DND-41 (cell line): Measurements from ENCODE around the gene SPECC1.

Experiments
- ATAC-seq: fragments of 200-7000 bp; cut with Tn5 transposase; 3 replicates; pipeline ENCODE4 v1.9.1; 2021; ENCODE audit warnings: low read depth; ENCODE audit not compliant: insufficient read depth
- DNase-seq: peaks from one replicate; pipeline ENCODE4 v3.0.0-alpha.2; 2020
- H2AFZ ChIP-seq: 2 replicates; pipeline ENCODE4 v1.6.0; 2012; ENCODE audit warnings: low read depth, low read length
- H3K27ac ChIP-seq: 2 replicates; pipeline ENCODE4 v1.5.1; 2012; ENCODE audit warnings: low read length, inconsistent platforms
- H3K27me3 ChIP-seq: fragments of 200-600 bp; sonication (generic); 2 replicates; pipeline ENCODE4 v1.6.0; 2012; ENCODE audit warnings: low read length, mild to moderate bottlenecking, inconsistent platforms; ENCODE audit not compliant: insufficient read depth, poor library complexity
- H3K36me3 ChIP-seq: 2 replicates; pipeline ENCODE4 v1.5.1; 2012; ENCODE audit warnings: low read length, inconsistent platforms; ENCODE audit not compliant: insufficient read depth
- H3K4me1 ChIP-seq: 2 replicates; pipeline ENCODE4 v1.5.1; 2012; ENCODE audit warnings: mild to moderate bottlenecking, low read length; ENCODE audit not compliant: insufficient read depth
- H3K4me2 ChIP-seq: 2 replicates; pipeline ENCODE4 v1.6.0; 2012; ENCODE audit warnings: mild to moderate bottlenecking, moderate library complexity, low read length, inconsistent platforms; ENCODE audit not compliant: insufficient read depth
- H3K4me3 ChIP-seq, 2 experiments: fragments of 200-600 bp in 1 of 2; shearing (Covaris generic) in 1 of 2; 2 replicates each; pipeline ENCODE4 v1.5.1; 2012 to 2016; ENCODE audit warnings: inconsistent platforms in 2 of 2, low read length in 2 of 2, mild to moderate bottlenecking in 2 of 2, low read depth in 1 of 2, moderate library complexity in 1 of 2
- H3K79me2 ChIP-seq: 2 replicates; pipeline ENCODE4 v1.6.0; 2012; ENCODE audit warnings: low read length, inconsistent platforms; ENCODE audit not compliant: insufficient read depth
- H3K9ac ChIP-seq: 2 replicates; pipeline ENCODE4 v1.6.0; 2012; ENCODE audit warnings: low read depth, mild to moderate bottlenecking, inconsistent platforms, low read length, moderate library complexity
- H3K9me3 ChIP-seq: 2 replicates; pipeline ENCODE4 v1.5.1; 2012; ENCODE audit warnings: low read length, moderate library complexity, mild to moderate bottlenecking, inconsistent platforms; ENCODE audit not compliant: insufficient read depth, severe bottlenecking
- H4K20me1 ChIP-seq: 2 replicates; pipeline ENCODE4 v1.6.0; 2012; ENCODE audit warnings: low read length; ENCODE audit not compliant: insufficient read depth
- EZH2 ChIP-seq: IDR thresholded peaks from 3 replicates; pipeline ENCODE4 v1.6.1; 2012; ENCODE audit warnings: borderline replicate concordance, low read depth, mild to moderate bottlenecking, moderate library complexity, low read length, inconsistent platforms; ENCODE audit not compliant: severe bottlenecking
- TF ChIP-seq, protein P1 (sequence below): IDR thresholded peaks from 2 replicates; pipeline ENCODE4 v1.5.1; 2012; ENCODE audit warnings: borderline replicate concordance, low read length, moderate library complexity, mild to moderate bottlenecking; ENCODE audit not compliant: poor library complexity, severe bottlenecking; ENCODE audit errors: extremely low read depth

Gene SPECC1

DNA sequence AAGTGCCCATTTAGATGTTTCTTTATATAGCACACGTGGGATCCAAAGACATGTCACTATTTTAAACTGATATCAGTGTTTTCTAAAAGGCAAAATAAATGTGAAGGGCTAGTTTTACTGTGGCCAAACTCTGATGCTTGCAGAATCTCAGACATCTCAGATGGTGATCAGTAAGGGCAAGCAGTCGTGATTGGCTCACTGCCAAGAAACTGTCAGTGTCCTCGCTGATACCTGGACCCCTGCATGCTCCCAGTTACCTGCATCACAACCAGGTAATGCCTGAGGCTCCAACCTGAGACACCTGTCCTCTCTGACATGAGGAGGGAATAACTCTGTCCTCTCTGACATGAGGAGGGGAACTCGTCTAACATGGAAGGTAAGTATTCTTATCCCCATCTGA is 114.0 kb downstream of the SPECC1 start:
- Histone ChIP-seq H2AFZ (no peak overlapping the region), H3K9me3 (no peaks in the 10 kb centered on the region), H3K9ac (no peak overlapping the region), H3K27me3 (peaks cover 11% of the 10 kb centered on the region), H4K20me1 (no peaks in the 10 kb centered on the region), H3K79me2 (no peaks in the 10 kb centered on the region), H3K36me3 (no peaks in the 10 kb centered on the region), H3K4me3 (no peak overlapping the region), H3K27ac (no peak overlapping the region), H3K4me2 (no peak overlapping the region), H3K4me1 (no peaks in the 10 kb centered on the region)
- ATAC-seq: no peak
- DNase-seq: no peak
- TF ChIP-seq EZH2: no peak
- TF ChIP-seq, protein P1, sequence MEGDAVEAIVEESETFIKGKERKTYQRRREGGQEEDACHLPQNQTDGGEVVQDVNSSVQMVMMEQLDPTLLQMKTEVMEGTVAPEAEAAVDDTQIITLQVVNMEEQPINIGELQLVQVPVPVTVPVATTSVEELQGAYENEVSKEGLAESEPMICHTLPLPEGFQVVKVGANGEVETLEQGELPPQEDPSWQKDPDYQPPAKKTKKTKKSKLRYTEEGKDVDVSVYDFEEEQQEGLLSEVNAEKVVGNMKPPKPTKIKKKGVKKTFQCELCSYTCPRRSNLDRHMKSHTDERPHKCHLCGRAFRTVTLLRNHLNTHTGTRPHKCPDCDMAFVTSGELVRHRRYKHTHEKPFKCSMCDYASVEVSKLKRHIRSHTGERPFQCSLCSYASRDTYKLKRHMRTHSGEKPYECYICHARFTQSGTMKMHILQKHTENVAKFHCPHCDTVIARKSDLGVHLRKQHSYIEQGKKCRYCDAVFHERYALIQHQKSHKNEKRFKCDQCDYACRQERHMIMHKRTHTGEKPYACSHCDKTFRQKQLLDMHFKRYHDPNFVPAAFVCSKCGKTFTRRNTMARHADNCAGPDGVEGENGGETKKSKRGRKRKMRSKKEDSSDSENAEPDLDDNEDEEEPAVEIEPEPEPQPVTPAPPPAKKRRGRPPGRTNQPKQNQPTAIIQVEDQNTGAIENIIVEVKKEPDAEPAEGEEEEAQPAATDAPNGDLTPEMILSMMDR: no peak

DNA sequence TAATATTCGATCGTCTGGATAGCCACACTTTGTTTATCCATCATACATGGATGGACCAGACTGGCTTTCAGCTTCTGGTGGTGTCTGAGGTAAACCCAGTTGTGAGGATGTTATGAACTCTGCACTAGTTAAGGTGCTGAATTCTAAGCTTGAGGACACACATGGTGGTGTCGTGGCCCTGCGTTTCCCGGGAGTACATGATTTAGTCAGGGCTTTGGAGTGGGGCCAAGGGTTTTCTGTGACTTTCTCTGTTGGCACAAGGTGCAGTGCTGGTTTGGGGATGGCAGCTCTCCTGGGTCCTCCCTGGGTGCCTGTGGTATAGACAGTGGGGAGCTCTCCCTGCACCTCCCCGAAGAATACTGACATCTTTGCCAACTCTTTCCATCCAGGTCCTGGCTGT is 116.6 kb downstream of the SPECC1 start:
- Histone ChIP-seq H2AFZ (no peak overlapping the region), H4K20me1 (no peaks in the 10 kb centered on the region), H3K4me2 (no peak overlapping the region), H3K4me3 (no peak overlapping the region), H3K9ac (no peak overlapping the region), H3K36me3 (no peaks in the 10 kb centered on the region), H3K27ac (no peak overlapping the region), H3K79me2 (no peaks in the 10 kb centered on the region), H3K4me1 (no peaks in the 10 kb centered on the region), H3K9me3 (no peaks in the 10 kb centered on the region), H3K27me3 (peaks cover 11% of the 10 kb centered on the region)
- ATAC-seq (no peak), DNase-seq (no peak)
- TF ChIP-seq, protein P1: no peak
- no peak for TF ChIP-seq EZH2

DNA sequence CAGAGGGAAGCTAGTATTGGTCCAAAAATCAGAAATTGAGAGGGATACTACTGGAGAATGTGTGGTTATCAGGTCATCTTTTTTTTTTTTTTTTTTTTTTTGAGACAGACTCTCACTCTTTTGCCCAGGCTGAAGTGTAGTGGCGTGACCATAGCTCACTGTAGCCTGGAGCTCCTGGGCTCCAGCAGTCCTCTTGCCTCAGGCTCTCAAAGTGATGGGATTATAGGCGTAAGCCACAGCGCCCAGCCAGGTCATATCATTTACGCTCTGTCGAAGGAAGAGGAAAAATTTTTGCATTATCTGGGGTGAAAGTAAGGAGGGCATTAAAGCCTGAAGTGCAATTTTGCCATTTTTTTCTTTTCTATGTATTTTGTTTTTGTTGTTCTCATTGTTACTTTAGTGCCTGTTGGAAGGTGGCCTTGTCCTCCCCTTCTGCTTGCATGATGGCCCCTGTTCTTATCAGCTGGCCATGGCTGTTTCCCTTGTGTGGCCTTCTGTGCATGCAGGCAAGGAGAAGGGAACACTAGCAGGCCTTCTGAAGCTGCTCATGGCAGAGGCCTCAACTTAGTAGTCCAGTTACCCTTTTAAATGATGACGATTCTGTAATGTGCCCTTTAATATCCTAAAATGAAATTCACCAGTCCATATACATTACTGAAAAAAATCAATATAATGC is 118.3 kb downstream of the SPECC1 start:
- Histone ChIP-seq H3K4me3 (no peak overlapping the region), H3K27ac (no peak overlapping the region), H3K4me2 (no peak overlapping the region), H3K79me2 (no peaks in the 10 kb centered on the region), H4K20me1 (no peaks in the 10 kb centered on the region), H2AFZ (no peak overlapping the region), H3K9ac (no peak overlapping the region), H3K9me3 (no peaks in the 10 kb centered on the region), H3K36me3 (no peaks in the 10 kb centered on the region), H3K27me3 (peaks cover 11% of the 10 kb centered on the region), H3K4me1 (no peaks in the 10 kb centered on the region)
- TF ChIP-seq, protein P1: no peak
- no peak for TF ChIP-seq EZH2
- ATAC-seq (no peak), DNase-seq (no peak)
